Non-pigmented ciliary epithelial cell (primary cell): Measurements from ENCODE around the gene AGAP1.
A peak's percentile ranks its signal among the peaks of the same experiment; 100 is the strongest.

Experiments
- DNase-seq: peaks from one replicate; pipeline ENCODE4 v3.0.0-alpha.2; 2010; ENCODE audit warnings: low read depth

AGAP1 gene

DNA sequence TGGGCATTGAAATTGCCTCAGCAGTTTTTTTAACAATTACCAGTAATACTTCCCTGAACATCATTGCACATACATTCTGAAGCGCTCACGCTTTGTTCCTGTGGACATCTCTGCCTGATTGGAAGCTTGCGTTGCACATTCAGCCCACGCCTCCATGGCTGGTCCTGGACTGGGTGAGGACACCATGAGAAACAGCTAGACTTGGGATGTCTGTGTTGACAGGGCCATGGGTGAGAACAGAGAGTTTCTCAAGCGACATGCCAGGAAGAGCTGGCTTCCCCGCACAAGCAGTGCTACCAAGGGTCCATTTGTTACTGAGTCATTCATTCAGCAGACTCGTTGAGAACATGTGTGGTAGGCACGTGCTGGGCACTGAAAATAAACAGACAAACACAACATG lies 508.0 kb downstream of the AGAP1 start:
- DNase-seq = no peak

DNA sequence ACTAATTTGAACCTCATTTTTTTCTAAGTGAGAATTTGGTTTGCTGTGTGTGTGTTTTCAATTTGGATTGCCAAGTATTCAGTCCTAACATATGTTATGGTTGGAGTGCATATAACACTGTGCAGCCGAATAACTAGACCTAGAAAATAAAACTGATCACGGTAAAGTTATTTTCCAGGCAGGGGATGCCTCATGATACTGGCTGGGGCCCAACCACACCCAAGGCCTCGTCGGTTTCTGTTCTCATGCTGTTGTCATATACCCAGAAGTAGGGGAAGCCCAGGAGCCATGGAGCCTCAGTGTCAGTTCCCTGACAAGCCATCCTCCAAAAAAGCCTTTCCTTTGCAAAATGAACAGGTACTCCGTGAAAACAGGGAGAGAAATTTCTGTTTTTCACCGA lies 514.2 kb downstream of the AGAP1 start:
- no peak for DNase-seq

DNA sequence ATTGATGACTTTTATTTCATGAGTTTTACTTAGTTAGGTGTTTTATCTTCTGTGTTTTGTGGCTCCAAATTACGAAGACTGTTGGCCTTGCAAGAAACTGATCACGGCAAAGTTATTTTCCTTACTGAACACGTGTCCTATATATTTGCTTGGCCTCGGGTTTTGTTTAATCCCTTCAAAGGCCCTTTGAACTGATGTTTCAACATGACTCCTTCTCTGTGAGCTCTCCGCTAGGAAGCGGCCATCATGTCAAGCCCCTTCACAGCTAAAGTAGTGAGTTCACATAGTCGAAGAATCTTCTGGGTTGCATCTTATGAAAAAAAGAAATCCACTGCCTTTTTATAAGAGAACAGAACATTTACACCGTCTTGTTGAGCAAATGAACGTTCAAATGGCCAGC lies 515.0 kb downstream of the AGAP1 start:
- DNase-seq = no peak

DNA sequence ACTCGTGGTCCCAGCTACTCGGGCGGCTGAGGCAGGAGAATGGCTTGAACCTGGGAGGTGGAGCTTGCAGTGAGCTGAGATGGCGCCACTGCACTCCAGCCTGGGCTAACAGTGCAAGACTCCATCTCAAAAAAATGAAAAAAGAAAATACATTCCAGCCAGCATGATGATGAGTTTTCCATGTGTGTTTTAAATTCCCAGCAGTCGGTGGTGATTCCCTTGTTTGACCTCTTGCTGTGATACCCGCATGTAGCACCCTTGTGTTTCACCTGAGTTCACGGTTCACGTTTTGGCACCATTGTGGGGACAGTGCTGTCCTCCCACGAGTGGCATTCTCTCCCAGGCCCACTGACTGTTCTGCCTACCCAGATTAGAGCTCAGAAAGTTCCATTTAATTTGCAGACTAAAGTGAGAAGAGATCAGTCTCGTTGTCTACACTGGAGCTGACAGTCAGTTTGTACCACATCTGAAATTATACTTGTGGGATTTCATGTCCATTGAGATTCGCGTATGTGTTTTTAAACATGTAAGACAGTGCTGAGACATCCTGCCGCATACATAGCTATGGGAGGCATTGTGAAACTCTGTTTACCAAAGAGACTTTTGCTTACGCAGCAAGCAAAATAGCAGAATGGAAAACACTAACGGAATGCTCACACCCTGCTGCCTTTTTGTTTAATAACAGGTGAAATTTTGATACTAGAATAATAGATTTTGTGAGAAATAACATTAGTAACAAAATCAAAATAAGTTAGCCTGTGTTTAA lies 517.3 kb downstream of the AGAP1 start:
- no peak for DNase-seq

DNA sequence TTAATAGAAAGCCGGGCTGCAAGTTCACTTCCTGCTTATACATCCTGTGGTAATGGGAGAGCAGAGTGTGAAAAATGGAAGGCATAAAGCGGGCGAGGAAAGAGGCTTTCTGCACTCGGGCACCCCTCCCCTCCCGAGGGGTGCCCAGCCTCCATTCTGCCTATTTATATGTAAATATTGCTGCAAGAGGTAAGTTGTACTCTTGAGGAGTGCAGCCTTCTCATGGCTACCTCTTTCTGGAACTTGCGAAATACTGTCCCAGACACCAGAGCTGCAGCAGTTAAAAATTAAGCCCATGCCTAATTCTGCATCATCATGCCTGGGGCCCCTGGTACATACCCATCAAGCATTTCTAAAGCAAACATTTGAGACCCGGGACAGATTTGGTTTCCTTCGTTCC lies 518.3 kb downstream of the AGAP1 start:
- DNase-seq = no peak

DNA sequence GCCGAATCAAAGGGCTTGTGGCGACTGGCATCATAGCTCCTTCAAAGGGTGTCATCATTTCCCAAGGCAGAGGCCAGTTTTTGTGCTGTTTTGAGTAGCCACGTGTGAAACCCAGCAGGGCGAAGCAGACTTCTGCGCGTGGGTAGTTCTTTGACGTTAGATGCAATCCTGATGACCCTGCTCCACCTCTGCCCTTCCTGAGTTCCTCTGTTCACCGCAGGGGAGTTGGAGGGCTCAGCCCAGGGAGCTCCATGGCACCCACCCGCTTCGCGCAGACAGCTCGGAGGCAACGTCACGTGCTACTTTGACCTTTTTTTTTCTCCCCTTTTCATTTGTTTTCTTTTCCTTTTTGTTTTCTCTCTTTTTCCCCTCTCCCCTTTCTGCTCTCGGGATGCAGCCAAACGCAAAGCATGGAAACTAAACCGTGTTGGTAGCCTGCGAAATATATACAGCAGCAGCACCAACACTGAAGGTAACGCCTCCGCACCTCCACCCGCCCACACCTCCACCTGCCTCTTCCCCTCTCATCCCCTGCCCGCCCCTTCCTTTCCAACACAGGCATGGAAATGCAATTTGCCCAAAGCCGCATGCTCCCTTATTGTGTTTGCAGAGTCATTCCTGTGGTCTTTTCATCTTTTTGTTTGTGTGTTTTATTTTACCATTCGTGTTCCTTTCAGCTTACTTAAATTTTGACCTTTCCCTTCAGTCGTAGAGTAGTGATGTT lies 520.7 kb downstream of the AGAP1 start:
- DNase-seq = no peak

DNA sequence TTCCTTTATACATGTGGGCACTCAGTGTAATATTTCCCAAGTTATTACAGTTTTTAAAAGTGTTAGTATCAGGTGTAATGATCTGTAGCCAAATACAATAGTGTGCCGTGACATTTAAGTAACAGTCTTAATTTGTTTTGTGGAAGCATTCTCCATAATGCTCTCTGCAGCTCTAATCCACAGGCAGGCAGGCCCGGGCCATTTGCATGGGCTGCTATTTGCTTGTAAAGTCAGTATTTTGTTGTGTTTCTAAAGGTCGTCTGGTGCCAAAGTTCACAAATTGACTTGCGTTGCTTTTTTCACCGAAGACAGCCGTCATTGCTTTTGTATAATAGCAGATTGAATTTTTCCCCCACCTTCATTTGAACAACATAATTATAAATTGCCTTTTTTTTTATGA lies 521.3 kb downstream of the AGAP1 start:
- DNase-seq = no peak

DNA sequence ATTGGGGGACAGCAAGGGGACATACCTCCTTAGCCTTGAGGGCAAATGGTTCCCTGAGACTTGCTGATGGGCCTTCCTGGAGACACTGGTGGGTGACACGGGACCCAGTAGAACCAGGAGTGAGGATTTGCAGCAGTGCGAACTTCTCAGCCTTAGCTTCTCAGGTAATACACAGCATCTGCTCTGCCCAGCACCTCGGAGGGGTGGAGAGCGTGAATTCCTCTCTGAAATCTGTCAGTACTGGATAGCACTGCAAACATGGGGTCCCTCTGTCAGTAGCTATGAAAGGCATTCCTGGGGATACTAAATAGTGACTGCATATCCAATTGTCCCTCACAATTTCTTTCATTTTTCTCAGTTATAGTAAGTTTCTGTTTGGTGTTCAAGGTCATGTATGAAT lies 522.7 kb downstream of the AGAP1 start:
- DNase-seq = no peak

DNA sequence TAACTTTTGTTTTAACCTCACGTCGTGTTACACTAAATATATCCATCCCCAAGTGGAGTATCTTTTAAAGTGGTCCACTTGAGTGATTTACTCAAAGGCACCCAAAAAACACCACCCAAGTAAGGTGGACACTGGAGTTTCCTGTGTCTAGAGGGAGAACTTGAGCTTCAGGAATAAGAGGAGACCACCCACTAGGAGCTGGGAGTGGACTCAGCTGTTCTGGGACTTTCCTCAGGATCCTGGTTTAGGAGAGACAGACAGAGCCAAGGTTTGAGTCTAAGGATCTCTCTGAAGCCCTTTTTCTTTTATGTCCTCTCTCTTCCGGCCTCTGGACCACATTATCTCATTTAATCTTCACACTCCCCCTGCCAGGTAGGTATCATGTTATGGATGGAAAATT lies 523.6 kb downstream of the AGAP1 start:
- DNase-seq = no peak

DNA sequence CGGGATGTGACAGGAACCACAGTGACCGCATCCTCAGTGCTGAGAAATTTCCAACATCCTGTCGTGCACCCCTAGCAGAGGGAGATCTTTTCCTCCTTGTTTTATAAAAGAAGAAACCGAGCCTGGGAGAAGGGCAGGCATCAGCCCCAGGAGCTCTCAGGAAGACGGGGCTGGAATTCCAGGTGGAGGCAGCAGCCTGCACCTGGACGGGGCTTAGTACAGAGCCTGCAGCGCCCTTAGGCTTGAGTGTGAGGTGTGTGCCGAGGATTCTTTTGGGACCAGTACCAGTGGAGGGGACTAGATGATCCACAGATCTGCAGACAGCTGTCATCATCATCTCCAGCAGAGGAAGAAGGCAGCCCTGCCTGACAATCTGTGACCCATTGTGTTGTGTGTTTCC lies 525.6 kb downstream of the AGAP1 start:
- no peak for DNase-seq

DNA sequence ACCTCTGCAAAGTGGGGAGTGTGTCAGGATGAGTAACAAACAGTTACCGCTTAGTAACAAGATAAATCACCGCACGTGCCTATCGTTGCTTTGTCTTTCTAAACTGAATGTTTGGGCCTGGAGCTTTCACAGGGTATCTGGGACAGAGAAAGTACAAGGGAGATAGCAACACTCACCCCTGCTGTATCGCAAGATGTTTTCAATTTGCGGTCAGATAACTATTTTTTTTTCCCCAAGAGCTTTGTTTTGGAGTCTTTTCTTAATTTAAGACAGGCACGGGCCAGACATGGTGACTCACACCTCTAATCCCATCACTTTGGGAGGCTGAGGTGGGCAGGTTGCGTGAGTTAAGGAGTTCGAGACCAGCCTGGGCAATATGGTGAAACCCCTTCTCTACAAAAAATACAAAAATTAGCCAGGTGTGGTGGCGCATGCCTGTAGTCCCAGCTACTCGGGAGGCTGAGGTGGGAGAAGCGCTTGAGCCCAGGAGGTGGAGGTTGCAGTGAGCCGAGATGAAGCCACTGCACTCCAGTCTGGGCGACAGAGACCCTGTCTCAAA lies 527.7 kb downstream of the AGAP1 start:
- DNase-seq = peak; percentile 18

DNA sequence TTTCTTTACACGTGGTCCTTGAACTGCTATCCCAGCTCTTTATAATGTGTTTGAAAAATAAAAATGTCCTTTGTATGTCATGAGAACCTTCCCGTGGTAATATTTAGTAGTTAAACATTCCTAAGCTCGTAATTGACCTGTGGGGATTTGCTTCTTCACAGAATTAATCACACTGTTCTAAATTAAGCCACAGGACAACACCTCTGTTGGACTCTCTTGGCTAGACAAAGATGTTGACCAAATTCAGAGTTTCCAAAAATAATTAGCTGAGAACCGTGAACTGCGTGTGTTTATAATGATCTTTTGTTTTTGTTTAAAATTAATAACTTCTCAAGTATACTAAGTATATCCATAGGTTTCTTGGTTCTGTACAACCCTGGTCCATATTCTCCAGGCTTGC lies 528.3 kb downstream of the AGAP1 start:
- DNase-seq = no peak

DNA sequence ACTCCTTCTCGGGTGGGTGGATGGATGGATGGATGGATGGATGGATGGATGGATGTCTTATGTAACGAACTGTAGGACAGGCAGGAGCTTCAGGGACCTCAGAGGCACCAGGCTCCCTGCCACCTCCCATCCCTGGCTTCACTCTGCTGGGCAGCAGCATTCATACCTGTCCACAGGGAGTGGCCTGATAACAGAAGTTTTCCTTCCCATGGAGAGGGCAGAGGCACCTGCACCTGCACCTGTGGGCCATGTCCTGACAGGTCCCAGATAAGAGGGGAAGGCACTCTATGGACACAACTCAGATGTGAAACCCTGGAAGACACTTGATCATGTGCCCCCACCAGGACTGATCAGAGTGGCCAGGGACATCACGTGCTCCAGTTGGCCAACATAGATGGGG lies 532.0 kb downstream of the AGAP1 start:
- DNase-seq = no peak

DNA sequence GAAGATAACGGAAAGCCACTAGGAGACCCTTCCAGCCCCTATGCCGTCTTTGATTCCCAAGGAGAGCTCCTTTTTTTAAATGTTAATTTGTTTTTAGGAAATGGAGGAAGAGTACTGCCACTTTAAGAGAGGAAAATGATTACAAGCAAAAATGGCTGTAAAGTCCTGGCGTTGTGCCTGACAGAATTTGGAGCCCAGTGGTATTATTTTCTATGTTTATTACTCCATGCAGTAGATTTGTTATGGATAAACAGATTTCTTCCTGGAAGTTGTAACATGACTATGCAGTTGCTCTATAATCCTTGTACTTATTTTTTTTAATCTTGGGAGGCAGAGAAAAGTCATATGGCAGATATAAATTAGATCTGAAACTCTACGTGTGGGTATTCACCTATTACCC lies 533.0 kb downstream of the AGAP1 start:
- DNase-seq = no peak

DNA sequence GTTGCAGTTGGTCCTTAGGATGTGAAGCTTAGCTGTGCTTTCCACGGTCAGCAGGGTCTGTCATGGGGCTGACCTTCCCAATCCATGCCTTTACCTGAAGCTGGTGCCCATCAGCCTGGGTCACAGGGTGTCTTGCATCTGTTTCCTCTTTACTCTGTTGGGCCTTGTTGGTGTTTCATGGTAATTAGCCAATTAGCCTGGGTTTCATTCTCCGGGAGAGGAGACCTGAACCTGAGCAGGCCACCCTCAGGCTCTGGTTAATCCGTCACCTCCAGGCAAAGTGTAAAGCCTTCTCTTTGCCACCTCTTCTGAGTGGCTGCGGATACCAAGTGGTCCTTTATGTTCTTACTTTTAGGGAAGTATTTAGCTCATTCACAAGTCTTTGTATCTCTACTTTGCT lies 534.2 kb downstream of the AGAP1 start:
- no peak for DNase-seq

DNA sequence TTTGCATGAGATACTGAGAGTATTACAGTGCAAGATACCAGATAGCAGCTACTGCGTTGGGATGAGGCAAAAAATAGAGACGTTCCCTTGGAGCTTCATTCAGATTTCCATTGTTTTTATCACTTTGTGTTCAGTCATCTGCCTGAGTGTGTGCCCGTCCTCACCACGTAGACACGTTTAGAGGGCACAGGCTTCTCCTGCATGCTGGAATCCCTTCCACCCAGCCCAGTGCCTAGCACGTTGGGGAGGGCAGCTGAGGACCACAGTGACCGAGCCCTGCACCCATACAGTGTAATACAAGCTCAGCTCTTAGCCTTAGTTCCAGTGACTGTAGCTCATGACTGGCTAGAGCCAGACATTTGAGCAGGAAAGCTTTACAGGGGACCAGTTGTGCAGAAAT lies 539.6 kb downstream of the AGAP1 start:
- no peak for DNase-seq

DNA sequence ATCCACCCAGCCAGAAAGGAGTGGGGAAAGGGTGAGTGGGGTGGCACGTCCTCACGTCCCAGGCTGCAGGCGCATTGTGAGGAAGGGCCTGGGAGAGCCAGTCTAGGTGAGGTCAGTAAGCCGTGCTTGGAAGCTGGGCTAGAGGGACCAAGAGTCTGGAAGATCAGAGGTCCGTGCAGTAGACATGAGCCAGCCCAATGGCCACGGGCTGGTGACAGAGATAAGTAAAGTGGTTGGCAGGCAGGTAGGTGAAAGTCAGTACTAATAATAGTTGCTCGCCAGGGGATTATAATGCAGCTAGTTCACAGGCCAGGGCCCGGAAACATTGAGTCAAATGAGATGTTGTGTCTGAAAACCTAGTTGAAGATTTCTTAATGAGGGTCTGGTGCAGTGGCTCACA lies 541.1 kb downstream of the AGAP1 start:
- DNase-seq = no peak

DNA sequence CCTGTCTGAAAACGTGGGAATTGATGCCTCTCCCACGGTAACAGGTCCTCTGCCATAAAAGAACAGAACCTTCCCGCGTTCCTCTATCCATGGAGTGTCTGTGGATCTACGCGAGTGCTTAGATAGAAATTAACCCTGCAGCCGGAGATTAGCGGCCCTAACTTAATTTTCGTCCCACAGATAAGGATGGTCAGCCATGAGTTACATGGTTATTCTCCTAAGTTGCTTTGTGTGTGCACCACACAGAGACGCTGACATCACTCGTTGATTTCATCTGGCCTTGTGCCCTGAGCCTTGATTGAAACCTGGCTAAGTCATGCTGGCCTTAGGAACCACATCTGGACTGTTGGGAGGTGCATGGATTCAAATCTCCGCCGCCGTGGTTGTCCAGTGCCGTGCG lies 542.2 kb downstream of the AGAP1 start:
- DNase-seq = no peak

DNA sequence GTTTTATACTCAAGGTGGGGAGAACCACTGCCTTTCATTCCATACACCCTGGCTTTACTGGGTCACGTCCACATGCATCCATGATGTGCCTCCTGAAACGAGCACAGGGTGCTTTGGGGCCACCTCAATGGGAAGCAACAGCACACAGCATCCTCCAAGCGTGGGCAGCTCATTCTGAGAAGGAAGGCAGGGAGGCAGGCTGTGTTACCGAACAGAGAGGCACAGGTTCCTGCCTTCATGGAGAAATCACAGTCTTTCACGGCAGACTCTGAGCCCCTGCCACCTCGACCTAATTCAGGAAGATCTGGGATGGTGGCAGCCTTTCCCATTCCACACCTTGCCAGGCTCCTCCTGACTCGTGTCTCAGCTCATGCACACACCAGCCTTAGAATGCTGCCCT lies 544.3 kb downstream of the AGAP1 start:
- DNase-seq = no peak

DNA sequence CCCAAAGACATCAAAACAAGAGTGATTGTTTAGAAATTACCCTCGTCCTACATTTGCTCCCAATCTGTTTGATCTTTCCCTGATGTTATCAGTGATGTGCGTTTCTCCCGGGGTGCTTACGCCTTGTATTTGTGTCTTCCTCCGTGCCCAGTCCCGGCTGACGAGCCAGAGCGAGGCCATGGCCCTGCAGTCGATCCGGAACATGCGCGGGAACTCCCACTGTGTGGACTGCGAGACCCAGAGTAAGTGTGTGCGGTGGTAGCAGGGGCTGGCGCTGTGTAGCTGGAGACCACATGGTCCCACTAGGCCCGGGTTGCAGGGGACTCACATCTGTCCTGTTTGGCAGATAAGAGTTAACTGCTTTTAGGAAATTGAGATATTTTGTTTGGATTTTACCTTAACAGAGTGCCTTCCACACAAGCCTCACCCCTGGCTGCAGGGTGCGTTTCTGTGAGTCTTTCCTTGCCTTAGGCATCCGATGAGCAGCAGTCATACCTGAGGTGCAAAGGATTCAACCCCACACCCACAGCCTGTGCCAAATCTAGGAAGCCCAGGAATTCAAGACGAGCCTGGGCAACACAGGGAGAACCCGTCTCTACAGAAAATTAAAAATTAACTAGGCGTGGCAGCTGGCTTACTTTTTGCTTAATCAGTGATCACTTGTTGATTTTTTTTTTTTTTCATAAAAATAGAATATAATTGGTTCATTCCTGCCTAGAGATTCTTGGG lies 546.9 kb downstream of the AGAP1 start:
- DNase-seq = no peak

DNA sequence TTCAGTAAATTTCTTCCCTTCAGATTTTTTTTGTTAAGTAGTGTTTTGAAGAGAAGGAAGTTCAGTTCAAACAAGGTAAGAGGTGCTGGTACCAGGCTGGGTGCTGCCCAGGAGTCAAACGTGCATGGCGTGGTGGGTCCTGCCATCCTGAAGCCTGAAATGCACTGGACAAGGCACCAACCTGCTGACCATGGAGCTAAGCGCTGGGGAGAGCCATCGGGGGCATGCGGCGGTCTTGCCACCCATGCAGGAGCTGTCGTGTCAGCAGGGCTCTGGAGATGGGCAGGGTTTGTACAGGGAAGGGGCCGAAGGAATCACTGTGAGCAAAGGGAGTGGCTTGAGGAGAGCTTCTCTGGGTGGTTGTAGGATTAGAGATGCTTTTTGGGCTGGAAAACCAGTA lies 547.8 kb downstream of the AGAP1 start:
- DNase-seq = no peak

DNA sequence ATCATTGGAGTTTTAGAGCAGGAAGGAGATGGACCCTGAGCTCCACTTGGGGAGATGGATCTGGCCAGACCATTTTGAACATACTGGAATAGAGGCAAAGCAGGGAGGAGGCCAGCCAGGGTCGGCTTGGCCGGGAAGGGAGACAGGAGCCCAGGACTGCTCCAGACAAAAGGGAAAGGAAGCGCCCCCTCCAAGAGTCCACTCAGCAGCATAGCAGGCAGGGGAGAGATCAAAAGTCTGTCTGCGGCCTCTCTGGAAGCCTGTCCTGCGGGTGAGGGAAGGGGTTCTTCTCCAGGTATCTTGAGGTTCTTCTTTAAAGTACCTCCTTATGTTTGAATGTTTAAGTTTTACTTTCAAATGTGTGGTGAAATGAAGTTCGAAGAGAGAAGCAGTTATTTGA lies 548.2 kb downstream of the AGAP1 start:
- DNase-seq = no peak

DNA sequence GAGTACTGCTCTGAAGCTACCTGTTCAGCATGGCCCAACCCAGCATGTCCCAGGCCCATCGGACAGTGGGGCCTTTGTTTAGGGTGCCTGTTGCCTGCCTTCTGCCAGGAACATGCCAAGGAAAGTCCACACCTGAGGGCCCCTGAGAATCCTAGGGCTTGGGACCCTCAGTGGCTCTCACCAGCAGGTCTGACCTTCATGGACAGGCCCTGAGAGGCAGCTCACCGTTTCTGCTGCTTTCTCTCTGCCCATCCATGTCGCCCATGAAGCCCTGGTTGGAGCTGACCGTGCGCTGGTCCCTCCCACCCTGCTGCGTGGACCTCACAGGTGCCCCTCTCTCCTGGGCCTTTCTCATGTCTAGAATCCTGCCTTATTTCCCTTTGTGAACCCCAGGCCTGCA lies 550.3 kb downstream of the AGAP1 start:
- no peak for DNase-seq
